Endothelial cell of umbilical vein (primary cell): ENCODE data around the gene CTAG1A. TPM values are rescaled to one million over a fixed set of nuclear protein-coding genes. Genes with fewer than 3 reads are reported as not detected.

Experiments used
- BruUV-seq: library from RNA; stranded (reverse); fragments of 400-500 nt; replicated peaks from 2 replicates; lab custom pipeline; 2021; lab: Mats Ljungman, UMichigan
- CTCF ChIA-PET: fragments of 300-600, 350-600 bp; sonication (Branson Sonifier 250); formaldehyde crosslinking; loops from one replicate; lab custom pipeline; 2021; ENCODE audit warnings: antibody characterized with exemption, inconsistent platforms; lab: Charles Lee
- POLR2A ChIA-PET: fragments of 300-600, 350-600 bp; sonication (Branson Sonifier 250); formaldehyde crosslinking; loops from one replicate; lab custom pipeline; 2021; ENCODE audit warnings: antibody characterized with exemption, inconsistent platforms; lab: Charles Lee
- DNase-seq: peaks from one replicate; pipeline ENCODE4 v3.0.0-alpha.2; 2011; ENCODE audit warnings: low read depth, low spot score
- FAIRE-seq: peaks from 2 replicates; lab custom pipeline; 2011; peaks lifted over from hg19 to GRCh38; lab: Jason Lieb, UNC
- H2AFZ ChIP-seq: 2 replicates; pipeline ENCODE4 v1.6.0; 2012; ENCODE audit warnings: low read depth, low read length, control low read depth, inconsistent platforms
- H3K27ac ChIP-seq: 2 replicates; pipeline ENCODE4 v1.5.1; 2011; ENCODE audit warnings: low read depth, mild to moderate bottlenecking, control low read depth, low read length, moderate library complexity; ENCODE audit not compliant: insufficient read depth
- H3K27me3 ChIP-seq, 2 experiments: 2 replicates each; pipeline versions ENCODE4 v1.6.0 to v1.6.1; 2011; ENCODE audit warnings: low read length in 2 of 2, mixed read lengths in 1 of 2; ENCODE audit not compliant: control insufficient read depth in 2 of 2, insufficient read depth in 2 of 2
- H3K36me3 ChIP-seq, 2 experiments: 2 replicates in 1 of 2; 3 replicates in 1 of 2; pipeline ENCODE4 v1.5.1; 2011; ENCODE audit warnings: low read length in 2 of 2, mild to moderate bottlenecking in 1 of 2, moderate library complexity in 1 of 2; ENCODE audit not compliant: control insufficient read depth in 2 of 2, insufficient read depth in 2 of 2; ENCODE audit errors: extremely low read depth in 1 of 2
- H3K4me1 ChIP-seq: 3 replicates; pipeline ENCODE4 v1.5.1; 2011; ENCODE audit warnings: mild to moderate bottlenecking, low read length; ENCODE audit not compliant: control insufficient read depth, insufficient read depth; ENCODE audit errors: extremely low read depth
- H3K4me2 ChIP-seq: 2 replicates; pipeline ENCODE4 v1.6.1; 2011; ENCODE audit warnings: low read length, control low read depth, mixed read lengths; ENCODE audit not compliant: insufficient read depth
- H3K4me3 ChIP-seq, 3 experiments: fragments of 200-600 bp in 1 of 3; sonication (generic), shearing (Covaris generic) in 1 of 3; replicated peaks in 1 of 3; 2 replicates each; pipeline ENCODE4 v1.5.1; 2011 to 2016; ENCODE audit warnings: control low read depth in 3 of 3, low read length in 3 of 3, mild to moderate bottlenecking in 2 of 3, inconsistent platforms in 1 of 3, low read depth in 1 of 3, moderate library complexity in 1 of 3; ENCODE audit not compliant: insufficient read depth in 1 of 3
- H3K79me2 ChIP-seq: 2 replicates; pipeline ENCODE4 v1.6.0; 2012; ENCODE audit warnings: low read length, inconsistent platforms; ENCODE audit not compliant: control insufficient read depth, insufficient read depth
- H3K9ac ChIP-seq: replicated peaks from 2 replicates; pipeline ENCODE3; 2011; ENCODE audit warnings: low read length, control low read depth; ENCODE audit not compliant: insufficient read depth; ENCODE audit errors: extremely low read depth
- H3K9me1 ChIP-seq: replicated peaks from 3 replicates; pipeline ENCODE4 v1.6.0; 2011; ENCODE audit warnings: mild to moderate bottlenecking, low read length; ENCODE audit not compliant: control insufficient read depth, insufficient read depth; ENCODE audit errors: extremely low read depth
- H3K9me3 ChIP-seq: replicated peaks from 2 replicates; pipeline ENCODE4 v1.5.1; 2012; ENCODE audit warnings: low read length, inconsistent platforms; ENCODE audit not compliant: control insufficient read depth, insufficient read depth
- H4K20me1 ChIP-seq: replicated peaks from 2 replicates; pipeline ENCODE3; 2011; ENCODE audit warnings: mild to moderate bottlenecking, low read length; ENCODE audit not compliant: control insufficient read depth, insufficient read depth; ENCODE audit errors: extremely low read depth
- EZH2 ChIP-seq: IDR thresholded peaks from 2 replicates; pipeline ENCODE4 v1.6.1; 2012; ENCODE audit warnings: borderline replicate concordance, low read depth, mild to moderate bottlenecking, moderate library complexity, low read length, inconsistent platforms; ENCODE audit not compliant: severe bottlenecking
- FOS ChIP-seq: IDR thresholded peaks from 2 replicates; pipeline ENCODE4 v1.6.1; 2011; ENCODE audit warnings: mild to moderate bottlenecking, low read length, moderate library complexity, borderline replicate concordance; ENCODE audit not compliant: insufficient read depth
- GATA2 ChIP-seq: IDR thresholded peaks from 2 replicates; pipeline ENCODE4 v1.7.0; 2011; ENCODE audit warnings: low read depth, mild to moderate bottlenecking, moderate library complexity, mixed read lengths, low read length; ENCODE audit not compliant: insufficient read length, insufficient read depth
- JUN ChIP-seq: IDR thresholded peaks from 2 replicates; pipeline ENCODE4 v1.6.1; 2011; ENCODE audit warnings: borderline replicate concordance, low read depth; ENCODE audit not compliant: insufficient read length, insufficient read depth
- MAX ChIP-seq: IDR thresholded peaks from 2 replicates; pipeline ENCODE4 v1.6.1; 2011; ENCODE audit not compliant: insufficient read depth, insufficient read length
- MYC ChIP-seq: IDR thresholded peaks from one replicate; pipeline ENCODE4 v1.6.1; 2011; ENCODE audit warnings: mild to moderate bottlenecking, low read depth, low read length
- POLR2A ChIP-seq: IDR thresholded peaks from 2 replicates; pipeline ENCODE4 v1.6.1; 2012; ENCODE audit warnings: low read depth, mild to moderate bottlenecking, control low read depth, low read length
- POLR2AphosphoS5 ChIP-seq: IDR thresholded peaks from 2 replicates; pipeline ENCODE4 v1.6.1; 2012; ENCODE audit warnings: low read depth, mild to moderate bottlenecking, control low read depth, low read length, moderate library complexity; ENCODE audit not compliant: insufficient read depth
- dilution Hi-C: fragments of 300-500 bp; cut with MboI; formaldehyde crosslinking; loops from one replicate; pipeline ENCODE4 v1.15.0; 2019; ENCODE audit warnings: low sequenced_read_pairs; ENCODE audit not compliant: extremely low pct_ligation_motif_present
- intact Hi-C: fragments of 100-400 bp; cut with micrococcal nuclease; formaldehyde crosslinking; loops from one replicate; pipeline ENCODE4 v1.10.0; 2022
- polyA plus RNA-seq, 4 experiments: library from polyadenylated mRNA; depleted of rRNA in 3 of 4; stranded (reverse) in 3 of 4; unstranded in 1 of 4; fragments of >200 nt; gene quantifications; 2 replicates each; pipeline versions ENCODE4 v1.2.1 to v1.2.3, GENCODE V29; 2011 to 2012; ENCODE audit warnings: missing spikeins in 1 of 4
- total RNA-seq: library from RNA; stranded (reverse); gene quantifications from 2 replicates; pipeline ENCODE4 v1.2.3, GENCODE V29; 2021
- TF ChIP-seq, protein P1 (sequence below), 2 donors: IDR thresholded peaks; 1 replicate in 1 of 2; 2 replicates in 1 of 2; pipeline ENCODE4 v1.5.1; 2011; ENCODE audit warnings: low read length in 2 of 2, mild to moderate bottlenecking in 2 of 2, moderate library complexity in 2 of 2, control low read depth in 1 of 2, inconsistent platforms in 1 of 2, low read depth in 1 of 2; ENCODE audit not compliant: insufficient read depth in 1 of 2; ENCODE audit errors: extremely low read depth in 1 of 2

Gene CTAG1A
- total and polyA plus RNA-seq, 2 donors (not counting 3 experiments of a cell fraction or from before 2014, with no cell fraction given): not detected

DNA sequence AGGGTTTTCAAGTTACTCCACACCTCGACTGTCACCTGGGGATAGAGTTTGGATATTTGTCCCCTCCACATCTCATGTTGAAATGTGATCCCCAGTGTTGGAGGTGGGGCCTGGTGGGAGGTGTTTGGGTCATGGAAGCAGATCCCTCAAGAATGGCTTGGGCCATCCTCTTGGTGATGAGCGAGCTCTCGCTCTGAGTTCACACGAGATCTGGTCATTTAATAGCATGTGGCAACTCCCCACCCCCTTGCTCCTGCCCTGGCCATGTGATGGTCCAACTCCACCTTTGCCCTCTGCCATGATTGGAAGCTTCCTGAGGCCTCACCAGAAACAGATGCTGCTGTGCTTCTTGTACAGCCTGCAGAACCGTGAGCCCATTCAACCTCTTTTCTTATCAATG, 8.3 kb downstream of the CTAG1A start:
- FAIRE-seq: no peak

More for the DNA sequence above, 8.3 kb downstream of the CTAG1A start:
- intact Hi-C loops: no loop called here
- no TSS peak for BruUV-seq
- Histone ChIP-seq H3K4me3 (no peak overlapping the region), H3K9me1 (no peaks in the 10 kb centered on the region), H3K9me3 (no peaks in the 10 kb centered on the region), H2AFZ (no peak overlapping the region), H4K20me1 (no peaks in the 10 kb centered on the region), H3K27me3 (peaks cover 5 to 13% of the 10 kb centered on the region in 2 experiments), H3K9ac (no peak overlapping the region), H3K4me1 (no peaks in the 10 kb centered on the region), H3K36me3 (no peaks in the 10 kb centered on the region), H3K4me2 (no peak overlapping the region), H3K79me2 (no peaks in the 10 kb centered on the region), H3K27ac (no peak overlapping the region)
- no peak for DNase-seq
- TF ChIP-seq FOS (no peak), EZH2 (no peak), GATA2 (no peak), POLR2AphosphoS5 (no peak), MAX (no peak), MYC (no peak), POLR2A (no peak), JUN (no peak)
- TF ChIP-seq, protein P1, sequence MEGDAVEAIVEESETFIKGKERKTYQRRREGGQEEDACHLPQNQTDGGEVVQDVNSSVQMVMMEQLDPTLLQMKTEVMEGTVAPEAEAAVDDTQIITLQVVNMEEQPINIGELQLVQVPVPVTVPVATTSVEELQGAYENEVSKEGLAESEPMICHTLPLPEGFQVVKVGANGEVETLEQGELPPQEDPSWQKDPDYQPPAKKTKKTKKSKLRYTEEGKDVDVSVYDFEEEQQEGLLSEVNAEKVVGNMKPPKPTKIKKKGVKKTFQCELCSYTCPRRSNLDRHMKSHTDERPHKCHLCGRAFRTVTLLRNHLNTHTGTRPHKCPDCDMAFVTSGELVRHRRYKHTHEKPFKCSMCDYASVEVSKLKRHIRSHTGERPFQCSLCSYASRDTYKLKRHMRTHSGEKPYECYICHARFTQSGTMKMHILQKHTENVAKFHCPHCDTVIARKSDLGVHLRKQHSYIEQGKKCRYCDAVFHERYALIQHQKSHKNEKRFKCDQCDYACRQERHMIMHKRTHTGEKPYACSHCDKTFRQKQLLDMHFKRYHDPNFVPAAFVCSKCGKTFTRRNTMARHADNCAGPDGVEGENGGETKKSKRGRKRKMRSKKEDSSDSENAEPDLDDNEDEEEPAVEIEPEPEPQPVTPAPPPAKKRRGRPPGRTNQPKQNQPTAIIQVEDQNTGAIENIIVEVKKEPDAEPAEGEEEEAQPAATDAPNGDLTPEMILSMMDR (IDR thresholded peaks at IDR 0.05; ENCODE audit: extremely low read depth in 1 of 2, insufficient read depth in 1 of 2, low read depth in 1 of 2, low read length in 2 of 2): no peak
- dilution Hi-C loops: no loop called here
- ChIA-PET CTCF (no interaction called here), POLR2A (no interaction called here)
